Right atrium auricular region (tissue), 2 donors: ENCODE measurements around the gene HID1. TPM values are rescaled to one million over a fixed set of nuclear protein-coding genes. Genes with fewer than 3 reads are reported as not detected.
A peak's percentile ranks its signal among the peaks of the same experiment; 100 is the strongest.

Source experiments
- DNase-seq: peaks from one replicate; pipeline ENCODE4 v3.0.0-alpha.2; 2019; ENCODE audit warnings: low spot score
- H3K27ac ChIP-seq, 2 donors: fragments of 200-600 bp; sonication (generic); 1 replicate in 1 of 2; 2 replicates in 1 of 2; pipeline ENCODE4 v1.5.1; 2016 to 2019
- H3K27me3 ChIP-seq, 2 donors: fragments of 200-600 bp; sonication (generic); one replicate each; pipeline versions ENCODE4 v1.5.1 to v1.6.0; 2017 to 2019
- H3K36me3 ChIP-seq: fragments of 200-600 bp; sonication (generic); one replicate; pipeline ENCODE4 v1.5.1; 2016
- H3K4me1 ChIP-seq, 2 donors: fragments of 200-600 bp; sonication (generic); one replicate each; pipeline versions ENCODE4 v1.5.1 to v1.6.0; 2017 to 2019
- H3K4me3 ChIP-seq, 2 donors: fragments of 200-600 bp; sonication (generic); 1 replicate in 1 of 2; 2 replicates in 1 of 2; pipeline ENCODE4 v1.5.1; 2017 to 2019; ENCODE audit warnings: mild to moderate bottlenecking in 1 of 2, moderate library complexity in 1 of 2
- H3K9me3 ChIP-seq, 2 donors: fragments of 200-600 bp; sonication (generic); one replicate each; pipeline ENCODE4 v1.5.1; 2019
- CTCF ChIP-seq, 2 donors: fragments of 200-600 bp; sonication (generic); IDR thresholded peaks; one replicate each; pipeline ENCODE4 v1.5.1; 2019; ENCODE audit warnings: antibody characterized with exemption in 2 of 2
- total RNA-seq, 2 donors: library from RNA; depleted of rRNA; stranded (reverse); fragments of >200 nt; gene quantifications; one replicate each; pipeline ENCODE4 v1.1.0, GENCODE V29; 2016

The HID1 gene
- total RNA-seq, 2 donors from 2014 or later = 10.6 to 11.7 TPM

GRCh38 chr17:75003070-75003956, 30.8 kb upstream of the HID1 start:
- H3K36me3 ChIP-seq = peaks cover 54% of the 10 kb centered on the region
- peaks cover 0 to 15% of the 10 kb centered on the region in 2 donors for H3K4me1 ChIP-seq
- TF ChIP-seq CTCF (IDR thresholded peaks at IDR 0.05) = no peak
- H3K27ac ChIP-seq = no peak overlapping the region
- H3K9me3 ChIP-seq = no peaks in the 10 kb centered on the region
- H3K4me3 ChIP-seq = no peak overlapping the region
- DNase-seq = no peak
- no peaks in the 10 kb centered on the region for H3K27me3 ChIP-seq

- Histone ChIP-seq H3K27ac (no peak overlapping the region), H3K27me3 (no peaks in the 10 kb centered on the region), H3K4me3 (no peak overlapping the region), H3K9me3 (no peaks in the 10 kb centered on the region), H3K36me3 (peaks cover 54% of the 10 kb centered on the region), H3K4me1 (peaks cover 0 to 17% of the 10 kb centered on the region in 2 donors)
- DNase-seq = no peak
- TF ChIP-seq CTCF (IDR thresholded peaks at IDR 0.05) = no peak
These were observed 29.6 kb upstream of the HID1 start for GRCh38 chr17:75001915-75002843.

GRCh38 chr17:74999523-74999922, 27.0 kb upstream of the HID1 start:
- no peak for DNase-seq
- Histone ChIP-seq H3K4me1 (peaks cover 0 to 17% of the 10 kb centered on the region in 2 donors), H3K27me3 (no peaks in the 10 kb centered on the region), H3K27ac (peak overlapping the region; percentile 22 to 68), H3K4me3 (no peak overlapping the region), H3K36me3 (peaks cover 49% of the 10 kb centered on the region), H3K9me3 (no peaks in the 10 kb centered on the region)
- no peak for TF ChIP-seq CTCF (IDR thresholded peaks at IDR 0.05)

- Histone ChIP-seq H3K4me3 (no peak overlapping the region), H3K27me3 (no peaks in the 10 kb centered on the region), H3K4me1 (peaks cover 0 to 17% of the 10 kb centered on the region in 2 donors), H3K36me3 (peaks cover 42% of the 10 kb centered on the region), H3K9me3 (no peaks in the 10 kb centered on the region), H3K27ac (peak overlapping the region; percentile 22 to 68)
- DNase-seq = no peak
- TF ChIP-seq CTCF (IDR thresholded peaks at IDR 0.05) = no peak
These were observed 26.2 kb upstream of the HID1 start for GRCh38 chr17:74998783-74999182.

GRCh38 chr17:74995847-74996246, 23.3 kb upstream of the HID1 start:
- H3K36me3 ChIP-seq = peaks cover 12% of the 10 kb centered on the region
- H3K4me3 ChIP-seq = no peak overlapping the region
- peaks cover 0 to 17% of the 10 kb centered on the region in 2 donors for H3K4me1 ChIP-seq
- no peaks in the 10 kb centered on the region for H3K27me3 ChIP-seq
- no peaks in the 10 kb centered on the region for H3K9me3 ChIP-seq
- no peak overlapping the region for H3K27ac ChIP-seq
- TF ChIP-seq CTCF (IDR thresholded peaks at IDR 0.05) = no peak
- no peak for DNase-seq
